ENCODE results near the gene ITGA11. TPM values are rescaled to one million over a fixed set of nuclear protein-coding genes. Genes with fewer than 3 reads are reported as not detected.

ITGA11 gene
- total RNA-seq, 1 experiment from 2014 or later, result not detected

GRCh38 chr15:68365140-68365745 is 66.7 kb downstream of the ITGA11 start:
- Histone ChIP-seq H3K4me3 (ENCODE audit: low read length) (no peak overlapping the region), H3K4me1 (ENCODE audit: insufficient read depth, low read length) (no peaks in the 10 kb centered on the region), H3K36me3 (ENCODE audit: low read depth, low read length) (no peaks in the 10 kb centered on the region), H3K27me3 (ENCODE audit: low read length) (no peaks in the 10 kb centered on the region), H2AFZ (ENCODE audit: low read length) (no peak overlapping the region), H3K4me2 (ENCODE audit: low read length) (no peak overlapping the region), H3K9me3 (ENCODE audit: low read length) (no peaks in the 10 kb centered on the region), H4K20me1 (ENCODE audit: low read length) (no peaks in the 10 kb centered on the region), H3K27ac (ENCODE audit: low read length) (no peak overlapping the region), H3K9ac (ENCODE audit: low read length) (no peak overlapping the region), H3K79me2 (ENCODE audit: low read length) (no peaks in the 10 kb centered on the region), H3F3A (ENCODE audit: low read length, unreplicated experiment) (no peaks in the 10 kb centered on the region), H3K9me2 (replicated peaks; ENCODE audit: low read length) (no peaks in the 10 kb centered on the region)
- intact Hi-C loops (cut with micrococcal nuclease), result no loop called here
- BruUV-seq (replicated peaks), result no TSS peak
- ChIA-PET CTCF (no interaction called here), POLR2A (ENCODE audit: unreplicated experiment) (no interaction called here)
- no peak for TF ChIP-seq EZH2 (IDR thresholded peaks at IDR 0.05; ENCODE audit: low read length, unreplicated experiment)
- TF ChIP-seq, protein P1, sequence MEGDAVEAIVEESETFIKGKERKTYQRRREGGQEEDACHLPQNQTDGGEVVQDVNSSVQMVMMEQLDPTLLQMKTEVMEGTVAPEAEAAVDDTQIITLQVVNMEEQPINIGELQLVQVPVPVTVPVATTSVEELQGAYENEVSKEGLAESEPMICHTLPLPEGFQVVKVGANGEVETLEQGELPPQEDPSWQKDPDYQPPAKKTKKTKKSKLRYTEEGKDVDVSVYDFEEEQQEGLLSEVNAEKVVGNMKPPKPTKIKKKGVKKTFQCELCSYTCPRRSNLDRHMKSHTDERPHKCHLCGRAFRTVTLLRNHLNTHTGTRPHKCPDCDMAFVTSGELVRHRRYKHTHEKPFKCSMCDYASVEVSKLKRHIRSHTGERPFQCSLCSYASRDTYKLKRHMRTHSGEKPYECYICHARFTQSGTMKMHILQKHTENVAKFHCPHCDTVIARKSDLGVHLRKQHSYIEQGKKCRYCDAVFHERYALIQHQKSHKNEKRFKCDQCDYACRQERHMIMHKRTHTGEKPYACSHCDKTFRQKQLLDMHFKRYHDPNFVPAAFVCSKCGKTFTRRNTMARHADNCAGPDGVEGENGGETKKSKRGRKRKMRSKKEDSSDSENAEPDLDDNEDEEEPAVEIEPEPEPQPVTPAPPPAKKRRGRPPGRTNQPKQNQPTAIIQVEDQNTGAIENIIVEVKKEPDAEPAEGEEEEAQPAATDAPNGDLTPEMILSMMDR (conservative IDR thresholded peaks at IDR 0.05; ENCODE audit: low read depth, low read length), result no peak
- no peak for TF ChIP-seq EZH2phosphoT487 (IDR thresholded peaks at IDR 0.05; ENCODE audit: borderline replicate concordance, low read length)
- ATAC-seq, result no peak
- no peak for DNase-seq

DNA sequence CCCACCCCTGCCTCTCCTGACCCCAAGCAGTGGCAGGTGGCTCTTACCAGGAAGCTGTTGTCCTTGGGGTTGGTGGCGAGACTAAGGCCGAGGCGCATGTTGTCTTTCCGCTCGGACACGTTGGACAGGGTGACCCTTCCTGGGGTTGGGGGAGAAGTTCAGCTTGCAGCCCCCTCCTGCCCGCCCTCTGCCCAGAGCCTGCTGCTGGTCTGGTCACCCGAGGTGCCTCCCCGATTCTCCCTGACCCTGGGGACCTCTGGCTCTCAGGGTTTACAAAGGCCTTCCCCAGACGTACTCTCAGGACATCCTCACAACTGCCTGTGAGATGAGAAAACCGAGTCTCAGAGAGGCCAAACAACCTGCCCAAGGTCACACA is 67.3 kb downstream of the ITGA11 start:
- no peak for TF ChIP-seq EZH2phosphoT487 (IDR thresholded peaks at IDR 0.05; ENCODE audit: borderline replicate concordance, low read length)
- TF ChIP-seq, protein P1 (conservative IDR thresholded peaks at IDR 0.05; ENCODE audit: low read depth, low read length), result no peak
- TF ChIP-seq EZH2 (IDR thresholded peaks at IDR 0.05; ENCODE audit: low read length, unreplicated experiment), result no peak
- CTCF ChIA-PET, result no interaction called here
- Histone ChIP-seq H3K4me1 (ENCODE audit: insufficient read depth, low read length) (no peaks in the 10 kb centered on the region), H3K27me3 (ENCODE audit: low read length) (no peaks in the 10 kb centered on the region), H3K9me3 (ENCODE audit: low read length) (no peaks in the 10 kb centered on the region), H4K20me1 (ENCODE audit: low read length) (no peaks in the 10 kb centered on the region), H3K79me2 (ENCODE audit: low read length) (no peaks in the 10 kb centered on the region), H3K4me2 (ENCODE audit: low read length) (no peak overlapping the region), H3K4me3 (ENCODE audit: low read length) (no peak overlapping the region), H3K9ac (ENCODE audit: low read length) (no peak overlapping the region), H3K9me2 (replicated peaks; ENCODE audit: low read length) (no peaks in the 10 kb centered on the region), H3K27ac (ENCODE audit: low read length) (no peak overlapping the region), H3F3A (ENCODE audit: low read length, unreplicated experiment) (no peaks in the 10 kb centered on the region), H2AFZ (ENCODE audit: low read length) (no peak overlapping the region), H3K36me3 (ENCODE audit: low read depth, low read length) (no peaks in the 10 kb centered on the region)
- no TSS peak for BruUV-seq (replicated peaks)
- ATAC-seq (no peak), DNase-seq (no peak)
- POLR2A ChIA-PET (ENCODE audit: unreplicated experiment), result no interaction called here
- intact Hi-C loops (cut with micrococcal nuclease), result no loop called here

- ATAC-seq, result no peak
- Histone ChIP-seq H3K9me2 (replicated peaks; ENCODE audit: low read length) (no peaks in the 10 kb centered on the region), H3K27ac (ENCODE audit: low read length) (no peak overlapping the region), H3K27me3 (ENCODE audit: low read length) (no peaks in the 10 kb centered on the region), H3K4me2 (ENCODE audit: low read length) (no peak overlapping the region), H4K20me1 (ENCODE audit: low read length) (no peaks in the 10 kb centered on the region), H2AFZ (ENCODE audit: low read length) (no peak overlapping the region), H3K9me3 (ENCODE audit: low read length) (no peaks in the 10 kb centered on the region), H3K79me2 (ENCODE audit: low read length) (no peaks in the 10 kb centered on the region), H3K9ac (ENCODE audit: low read length) (no peak overlapping the region), H3K36me3 (ENCODE audit: low read depth, low read length) (no peaks in the 10 kb centered on the region), H3K4me1 (ENCODE audit: insufficient read depth, low read length) (no peaks in the 10 kb centered on the region), H3K4me3 (ENCODE audit: low read length) (no peak overlapping the region), H3F3A (ENCODE audit: low read length, unreplicated experiment) (no peaks in the 10 kb centered on the region)
- no peak for TF ChIP-seq EZH2 (IDR thresholded peaks at IDR 0.05; ENCODE audit: low read length, unreplicated experiment)
- no peak for TF ChIP-seq EZH2phosphoT487 (IDR thresholded peaks at IDR 0.05; ENCODE audit: borderline replicate concordance, low read length)
- TF ChIP-seq, protein P1 (conservative IDR thresholded peaks at IDR 0.05; ENCODE audit: low read depth, low read length), result no peak
- intact Hi-C loops (cut with micrococcal nuclease), result no loop called here
- POLR2A ChIA-PET (ENCODE audit: unreplicated experiment), result no interaction called here
- BruUV-seq (replicated peaks), result no TSS peak
- DNase-seq, result no peak
- CTCF ChIA-PET, result no interaction called here
Observed at GRCh38 chr15:68364028-68364659, 67.8 kb downstream of the ITGA11 start.

Measured in PC-3 (cell line).